Fibroblast of lung (primary cell): ENCODE results near the gene CRIP3.

Source experiments
- CTCF ChIP-seq, 2 donors: IDR thresholded peaks in 1 of 2; conservative IDR thresholded peaks in 1 of 2; 1 replicate in 1 of 2; 2 replicates in 1 of 2; pipeline ENCODE4 v1.5.1; 2011 to 2012; ENCODE audit warnings: low read length in 2 of 2, control low read depth in 1 of 2, inconsistent platforms in 1 of 2, low read depth in 1 of 2, mild to moderate bottlenecking in 1 of 2
- EZH2 ChIP-seq: IDR thresholded peaks from 2 replicates; pipeline ENCODE4 v1.5.1; 2012; ENCODE audit warnings: low read length, control low read depth, mild to moderate bottlenecking; ENCODE audit errors: missing control alignments

GRCh38 chr6:43282636-43283513 is 25.8 kb downstream of the CRIP3 start:
- TF ChIP-seq CTCF (conservative IDR thresholded peaks at IDR 0.05 in 1 of 2, IDR thresholded peaks at IDR 0.05 in 1 of 2; ENCODE audit: low read depth in 1 of 2, low read length in 2 of 2) = no peak
- no peak for TF ChIP-seq EZH2
